ENCODE results near the gene VAV3.

The VAV3 gene

GRCh38 chr1:107830526-107830925, 134.5 kb downstream of the VAV3 start:
- DNase-seq = no peak

- DNase-seq = no peak
Observed at GRCh38 chr1:107830075-107830474, 134.9 kb downstream of the VAV3 start.

- DNase-seq = no peak
Observed at GRCh38 chr1:107829036-107829770, 135.8 kb downstream of the VAV3 start.

- no peak for DNase-seq
Observed at GRCh38 chr1:107824946-107825345, 140.0 kb downstream of the VAV3 start.

GRCh38 chr1:107821340-107821739, 143.6 kb downstream of the VAV3 start:
- DNase-seq = no peak

- no peak for DNase-seq
Observed at GRCh38 chr1:107820801-107821200, 144.2 kb downstream of the VAV3 start.

GRCh38 chr1:107817935-107818334, 147.0 kb downstream of the VAV3 start:
- no peak for DNase-seq

- DNase-seq = no peak
Observed at GRCh38 chr1:107817206-107817605, 147.8 kb downstream of the VAV3 start.

GRCh38 chr1:107810291-107810951, 154.6 kb downstream of the VAV3 start:
- DNase-seq = no peak

GRCh38 chr1:107807855-107808254, 157.1 kb downstream of the VAV3 start:
- no peak for DNase-seq

GRCh38 chr1:107807405-107807804, 157.6 kb downstream of the VAV3 start:
- no peak for DNase-seq

GRCh38 chr1:107806902-107807301, 158.1 kb downstream of the VAV3 start:
- no peak for DNase-seq

GRCh38 chr1:107804741-107805140, 160.2 kb downstream of the VAV3 start:
- DNase-seq = no peak

GRCh38 chr1:107804134-107804533, 160.8 kb downstream of the VAV3 start:
- no peak for DNase-seq

- no peak for DNase-seq
Observed at GRCh38 chr1:107803579-107803978, 161.4 kb downstream of the VAV3 start.

GRCh38 chr1:107802654-107803053, 162.3 kb downstream of the VAV3 start:
- DNase-seq = no peak

- DNase-seq = no peak
Observed at GRCh38 chr1:107795994-107796393, 169.0 kb downstream of the VAV3 start.

GRCh38 chr1:107795441-107795840, 169.5 kb downstream of the VAV3 start:
- no peak for DNase-seq

GRCh38 chr1:107794571-107794970, 170.4 kb downstream of the VAV3 start:
- DNase-seq = no peak

- no peak for DNase-seq
Observed at GRCh38 chr1:107793896-107794453, 171.0 kb downstream of the VAV3 start.

- DNase-seq = no peak
Observed at GRCh38 chr1:107791348-107791747, 173.6 kb downstream of the VAV3 start.

- DNase-seq = no peak
Observed at GRCh38 chr1:107789817-107790524, 175.0 kb downstream of the VAV3 start.
